GM21737 (cell line): Measurements from ENCODE around the gene NRG4.
"Not testable (repeated sequence)": the region's sequence is repeated elsewhere in the genome, so short reads cannot be mapped to it uniquely, and the experiment has no call there.

ENCODE experiments used
- ATAC-seq: cut with Tn5 transposase; IDR thresholded peaks from one replicate; pipeline ENCODE4 v1.9.1; 2021; ENCODE audit warnings: mild to moderate bottlenecking, moderate library complexity; ENCODE audit not compliant: unreplicated experiment

Gene NRG4

GRCh38 chr15:75928680-75929608 is 83.3 kb downstream of the NRG4 start:
- no peak for ATAC-seq

GRCh38 chr15:75927601-75928000 is 84.6 kb downstream of the NRG4 start:
- no peak for ATAC-seq

GRCh38 chr15:75926931-75927330 is 85.3 kb downstream of the NRG4 start:
- no peak for ATAC-seq

- ATAC-seq = no peak
Observed at GRCh38 chr15:75925440-75925839, 86.8 kb downstream of the NRG4 start.

GRCh38 chr15:75924576-75924975 is 87.6 kb downstream of the NRG4 start:
- ATAC-seq = no peak

- ATAC-seq = no peak
Observed at GRCh38 chr15:75923756-75924155, 88.5 kb downstream of the NRG4 start.

GRCh38 chr15:75921732-75922703 is 90.2 kb downstream of the NRG4 start:
- no peak for ATAC-seq

GRCh38 chr15:75920079-75920478 is 92.1 kb downstream of the NRG4 start:
- ATAC-seq = no peak

GRCh38 chr15:75918135-75918534 is 94.1 kb downstream of the NRG4 start:
- no peak for ATAC-seq

- no peak for ATAC-seq
Observed at GRCh38 chr15:75916978-75917377, 95.2 kb downstream of the NRG4 start.

GRCh38 chr15:75910355-75910754 is 101.9 kb downstream of the NRG4 start:
- ATAC-seq = not testable (repeated sequence)

GRCh38 chr15:75905231-75905630 is 107.0 kb downstream of the NRG4 start:
- no peak for ATAC-seq

GRCh38 chr15:75903331-75904239 is 108.6 kb downstream of the NRG4 start, which contains the start of gene FBXO22:
TSS of gene FBXO22 (plus strand) at chr15:75903878. CDS start at chr15:75903964, 86 bp downstream.
- peak; percentile 91 for ATAC-seq

- no peak for ATAC-seq
Observed at GRCh38 chr15:75902129-75902557, 110.1 kb downstream of the NRG4 start.

GRCh38 chr15:75900577-75900976 is 111.6 kb downstream of the NRG4 start:
- ATAC-seq = no peak

- no peak for ATAC-seq
Observed at GRCh38 chr15:75895731-75896130, 116.5 kb downstream of the NRG4 start.

- ATAC-seq = no peak
Observed at GRCh38 chr15:75891895-75892294, 120.3 kb downstream of the NRG4 start.
